NCI-H2081 treated with DMSO at 0.1 percent for 48 hours (cell line): ENCODE measurements around the gene MYLK.

ENCODE experiments used
- DNase-seq: peaks from one replicate; lab custom pipeline; 2025; lab: John Stamatoyannopoulos, UW

Gene MYLK

GRCh38 chr3:123877965-123878364 lies 6.2 kb downstream of the MYLK start:
- no peak for DNase-seq

- no peak for DNase-seq
Observed at GRCh38 chr3:123877466-123877865, 6.7 kb downstream of the MYLK start.

DNA sequence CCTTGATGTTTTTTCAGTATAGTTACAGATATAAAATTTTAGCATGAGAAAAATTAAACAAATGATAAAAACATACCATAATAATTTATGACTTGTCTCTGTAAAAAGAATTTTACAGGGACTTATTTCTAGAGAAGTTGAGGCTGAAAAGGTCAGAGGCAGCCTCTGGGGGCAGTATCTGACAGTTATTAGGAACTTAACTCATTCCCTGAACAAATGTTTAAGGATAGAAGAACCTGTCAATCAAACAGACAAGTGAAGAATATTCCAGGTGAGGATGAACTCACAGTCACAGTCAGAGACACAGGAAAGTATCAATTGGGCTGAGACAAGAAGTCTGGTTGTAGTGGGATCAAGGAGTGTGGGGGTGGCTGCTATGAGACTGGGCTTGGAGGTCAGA lies 7.3 kb downstream of the MYLK start:
- no peak for DNase-seq

DNA sequence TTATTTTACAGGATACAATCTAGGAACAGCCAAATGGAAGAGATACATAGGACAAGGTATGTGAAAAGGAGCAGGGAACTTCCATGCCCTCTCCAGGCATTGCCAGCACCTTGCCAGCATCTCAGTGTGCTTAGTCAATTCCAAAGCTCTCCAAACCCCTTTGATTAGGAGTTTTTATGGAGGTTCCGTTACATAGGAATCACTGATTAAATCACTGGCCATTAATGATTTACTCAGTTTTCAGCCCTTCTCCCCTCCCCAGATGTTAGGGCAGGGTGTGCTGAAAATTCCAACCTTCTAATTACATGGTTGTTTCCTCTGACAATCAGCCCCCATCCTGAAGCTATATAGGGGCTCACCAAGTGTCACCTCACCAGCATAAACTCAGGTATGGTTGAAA lies 11.5 kb downstream of the MYLK start:
- DNase-seq = no peak

GRCh38 chr3:123871946-123872345 lies 12.2 kb downstream of the MYLK start:
- DNase-seq = peak; percentile 37

DNA sequence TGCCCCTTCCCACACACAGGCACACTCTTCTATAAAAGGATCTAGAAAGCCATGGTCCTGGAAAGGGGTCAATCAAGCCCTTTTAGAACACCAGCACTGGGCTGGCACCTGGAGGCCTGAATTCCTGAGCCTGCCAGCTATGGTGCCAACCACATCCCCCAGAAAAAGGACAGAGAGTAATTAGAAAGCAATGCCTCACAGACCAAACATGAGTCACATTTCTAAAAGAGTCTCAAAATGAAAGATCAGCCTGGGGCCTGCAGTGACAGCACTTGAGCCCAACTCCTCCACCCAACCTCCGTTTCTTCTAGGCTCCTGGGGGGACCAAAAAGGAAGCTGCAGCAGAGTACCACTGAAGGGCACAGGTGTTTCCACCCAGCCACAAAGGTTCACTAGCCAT lies 14.1 kb downstream of the MYLK start:
- no peak for DNase-seq

DNA sequence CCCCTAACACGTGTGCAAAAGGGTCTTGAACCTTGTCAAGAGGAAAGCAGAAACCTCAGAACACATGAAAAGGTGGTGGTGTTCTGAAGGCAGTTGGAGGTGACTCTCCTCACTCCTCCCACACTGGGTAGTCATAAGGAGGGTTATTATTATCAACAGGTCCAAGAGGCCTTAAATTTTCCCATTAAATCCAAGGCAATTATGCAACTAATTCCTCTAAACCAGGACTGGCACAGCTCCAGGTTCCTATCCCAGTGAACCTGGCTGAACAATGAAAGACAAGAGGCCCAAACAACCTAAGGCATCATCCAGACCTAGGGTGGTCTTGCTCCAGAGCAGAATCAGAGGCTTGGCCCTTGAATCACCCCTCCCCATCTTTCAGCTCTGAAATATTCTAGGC lies 15.0 kb downstream of the MYLK start:
- DNase-seq = no peak

- DNase-seq = no peak
Observed at GRCh38 chr3:123864706-123865105, 19.4 kb downstream of the MYLK start.

GRCh38 chr3:123862152-123862551 lies 22.0 kb downstream of the MYLK start:
- no peak for DNase-seq

GRCh38 chr3:123861081-123861836 lies 22.9 kb downstream of the MYLK start:
- DNase-seq = no peak

DNA sequence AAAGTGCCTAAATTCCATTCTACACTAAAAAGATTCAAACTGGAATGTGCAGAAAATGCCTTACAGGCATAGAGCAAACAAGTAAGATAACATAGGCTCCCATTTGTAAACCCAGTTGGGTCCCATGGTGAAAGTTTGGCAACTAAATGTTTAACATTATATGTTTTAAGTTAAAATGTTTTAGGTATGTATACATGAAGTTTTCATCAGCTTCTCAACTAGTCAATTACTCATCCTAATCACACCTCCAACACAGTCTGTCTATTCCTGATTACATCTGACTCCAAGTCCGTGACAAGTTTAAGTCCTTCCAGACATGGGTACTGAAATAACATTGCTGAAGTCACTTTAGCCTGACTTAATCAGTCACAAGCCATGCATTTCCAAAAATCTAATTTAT lies 25.0 kb downstream of the MYLK start:
- no peak for DNase-seq

GRCh38 chr3:123854905-123855304 lies 29.2 kb downstream of the MYLK start:
- no peak for DNase-seq

DNA sequence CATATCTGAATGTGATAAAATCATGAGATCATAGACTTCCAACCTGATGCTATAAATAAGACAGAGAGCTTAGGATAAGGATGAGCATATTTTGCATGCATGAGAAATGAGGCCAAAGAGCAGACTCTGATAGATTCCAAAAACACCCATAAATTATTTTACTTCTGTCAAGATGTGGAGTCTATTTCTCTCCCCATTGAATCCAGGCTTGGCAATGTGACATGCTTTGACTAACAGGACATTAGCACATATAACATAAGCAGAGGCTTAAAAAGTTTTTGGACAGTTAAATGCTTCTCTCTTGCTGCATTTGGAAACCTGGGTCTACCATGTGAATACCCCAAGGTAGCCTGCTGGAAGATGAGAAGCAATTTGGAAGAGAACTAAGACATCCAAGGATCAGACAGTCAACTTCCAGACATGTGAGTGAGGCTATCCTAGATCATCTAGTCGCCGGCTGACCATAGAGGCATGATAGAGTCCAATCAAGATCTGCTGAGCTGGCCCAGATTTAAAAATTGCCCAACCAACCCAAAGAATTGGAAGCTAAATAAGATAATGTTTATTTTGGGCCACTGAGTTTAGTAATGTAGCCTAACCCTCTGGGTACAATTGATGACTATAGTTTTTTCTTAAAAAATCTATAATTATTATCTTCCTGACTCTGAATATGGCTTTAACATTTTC lies 30.3 kb downstream of the MYLK start:
- no peak for DNase-seq

DNA sequence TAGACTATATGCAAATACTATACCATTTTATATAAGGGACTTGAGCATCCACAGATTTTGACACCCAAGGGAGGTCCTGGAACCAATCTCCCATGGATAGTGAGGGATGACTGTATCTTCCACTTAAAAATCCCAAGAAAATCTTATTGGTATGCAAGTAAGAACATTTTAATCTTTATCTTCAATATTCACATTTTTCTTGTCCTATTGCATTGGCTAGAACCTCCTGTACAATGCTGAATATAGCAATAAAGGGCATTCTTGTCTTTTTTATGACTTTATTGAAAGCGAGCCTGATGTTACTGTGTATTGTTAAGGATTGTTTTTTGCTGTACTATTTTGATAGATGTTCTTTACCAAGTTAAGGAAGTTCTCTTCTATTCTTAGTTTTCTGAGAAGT lies 36.9 kb downstream of the MYLK start:
- DNase-seq = no peak

DNA sequence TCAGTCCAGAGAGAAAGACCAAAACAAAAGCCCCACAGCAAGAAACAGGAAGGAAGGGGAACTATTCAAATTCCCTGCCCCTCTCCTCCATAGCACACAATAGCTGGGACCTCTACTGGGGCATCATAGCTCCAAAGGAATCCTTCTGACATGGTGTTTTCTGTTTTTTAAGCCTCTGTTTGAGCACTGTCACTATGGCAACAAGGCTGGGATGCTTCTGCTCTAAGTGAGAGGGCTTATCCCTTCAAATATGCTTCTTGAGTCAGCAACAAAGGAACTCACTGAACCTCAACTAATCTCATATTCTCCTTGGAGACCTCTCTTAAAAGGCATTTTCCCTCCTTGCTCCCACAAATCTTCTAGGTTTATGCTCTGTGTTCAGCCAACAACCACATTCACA lies 40.5 kb downstream of the MYLK start:
- no peak for DNase-seq

- DNase-seq = no peak
Observed at GRCh38 chr3:123842711-123843110, 41.4 kb downstream of the MYLK start.

DNA sequence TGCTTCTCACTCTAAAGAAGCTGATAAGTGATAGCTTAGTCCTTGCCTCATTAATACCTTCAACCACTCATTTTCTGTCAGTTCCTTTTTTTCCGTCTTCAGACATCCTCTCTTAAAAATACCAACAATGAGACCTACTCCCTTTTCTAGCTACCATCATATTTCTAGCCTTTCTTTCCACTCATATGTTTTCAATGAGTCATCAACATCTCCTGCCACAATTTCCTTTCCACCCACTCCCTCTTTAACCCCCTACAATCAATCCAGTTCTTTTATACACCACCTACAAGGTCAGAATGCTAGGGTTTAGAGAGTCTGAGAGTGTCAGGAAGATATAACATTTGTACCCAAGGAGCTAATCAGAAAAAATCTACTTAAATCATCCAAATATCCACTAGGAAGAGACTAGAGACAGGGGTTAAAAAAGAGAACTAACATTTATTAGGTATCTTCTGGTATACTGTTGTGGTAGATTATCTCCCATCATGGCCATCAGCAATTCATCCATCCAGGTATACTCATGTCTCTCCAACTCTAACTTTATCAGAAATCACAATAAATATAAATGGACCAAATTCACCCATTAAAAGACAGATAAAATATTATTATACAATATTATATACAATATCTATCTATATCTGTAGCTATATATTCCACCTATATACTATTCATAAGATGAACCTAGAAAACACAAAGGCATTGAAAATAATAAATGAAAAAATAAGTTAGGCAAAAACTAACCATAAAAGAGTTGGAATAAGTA lies 42.5 kb downstream of the MYLK start:
- no peak for DNase-seq

DNA sequence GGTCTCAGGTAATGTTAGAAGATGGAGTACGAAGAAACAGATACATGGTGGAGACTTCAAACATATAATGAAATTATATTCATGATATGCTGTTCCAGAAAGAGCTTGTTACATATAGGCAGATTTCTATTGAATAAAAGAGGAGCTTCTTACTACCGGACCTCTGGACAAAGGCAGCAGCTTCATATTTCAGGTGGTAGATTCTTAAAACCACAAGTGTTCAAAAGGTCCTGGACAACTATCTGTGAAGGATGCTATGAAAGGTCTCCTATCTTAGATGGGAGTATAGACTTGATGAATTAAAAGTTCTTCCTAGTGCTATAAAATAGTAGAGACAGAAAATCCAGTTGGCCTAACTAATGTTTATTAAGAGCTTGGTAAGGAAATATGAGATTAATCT lies 43.2 kb downstream of the MYLK start:
- no peak for DNase-seq

- no peak for DNase-seq
Observed at GRCh38 chr3:123837858-123838257, 46.3 kb downstream of the MYLK start.

DNA sequence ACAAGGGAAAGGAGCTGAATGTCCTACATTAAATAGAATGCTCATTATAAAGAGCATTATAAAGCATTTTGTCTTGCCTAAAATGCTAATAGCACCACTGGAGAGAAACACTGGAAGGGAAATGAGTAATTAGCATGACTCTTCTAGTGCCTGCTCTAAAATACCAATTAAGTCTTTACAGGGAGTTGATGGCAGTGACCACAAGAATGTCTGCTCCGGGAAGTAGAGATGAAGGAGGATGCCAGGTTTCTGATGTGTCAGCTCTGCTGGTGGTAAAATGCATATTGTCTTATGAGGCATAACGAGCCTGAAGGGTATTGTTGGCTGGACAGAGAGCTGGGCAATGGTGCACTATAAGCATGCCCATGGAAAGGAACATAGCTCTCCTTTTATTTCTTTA lies 49.5 kb downstream of the MYLK start:
- DNase-seq = no peak

DNA sequence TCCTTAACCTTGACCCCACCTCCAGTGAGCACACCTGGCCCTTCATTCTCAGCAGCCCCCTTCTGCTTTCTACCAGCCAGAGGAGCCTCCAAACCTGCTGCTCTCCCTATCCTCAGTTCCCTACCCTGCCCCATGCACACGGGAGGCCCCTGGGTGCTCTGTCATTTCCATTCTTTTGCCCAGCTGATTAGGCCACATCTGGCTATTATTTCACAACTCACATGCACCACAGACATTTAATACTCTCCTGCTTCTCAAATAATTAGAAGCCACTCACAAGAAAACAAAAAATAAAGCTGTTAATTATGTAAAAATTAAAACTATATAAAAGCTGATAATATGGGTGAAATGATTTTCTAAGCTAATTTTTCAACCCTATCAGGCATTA lies 50.7 kb downstream of the MYLK start:
- no peak for DNase-seq

GRCh38 chr3:123832692-123833397 lies 51.3 kb downstream of the MYLK start:
- no peak for DNase-seq

DNA sequence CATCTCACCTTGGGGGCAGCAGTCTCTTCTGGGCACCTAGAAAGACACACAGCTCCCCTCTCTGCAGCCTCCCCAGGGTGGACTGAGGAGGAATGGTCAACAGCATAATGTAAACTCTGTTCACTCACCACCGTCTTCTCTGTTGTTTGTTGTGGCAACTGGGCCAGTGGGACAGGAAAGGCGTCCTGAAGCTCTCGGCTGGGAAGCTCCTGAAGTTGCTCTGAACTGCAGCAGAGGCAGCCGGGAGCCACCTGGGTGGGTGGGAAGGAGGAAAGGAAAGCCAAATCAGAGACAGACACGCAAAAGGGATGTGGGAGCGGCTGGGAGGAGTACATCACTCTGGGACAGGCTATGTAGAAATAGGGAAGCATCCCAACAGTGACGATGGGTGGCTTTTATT lies 52.7 kb downstream of the MYLK start:
- DNase-seq = no peak
